SH-SY5Y (cell line): ENCODE data around the gene SMIM45.

Source experiments
- GATA2 ChIP-seq: IDR thresholded peaks from 2 replicates; pipeline ENCODE4 v1.6.1; 2011; ENCODE audit warnings: mild to moderate bottlenecking, low read depth, low read length
- GATA3 ChIP-seq: IDR thresholded peaks from 2 replicates; pipeline ENCODE4 v1.6.1; 2011; ENCODE audit warnings: low read depth, mild to moderate bottlenecking, low read length, moderate library complexity

Gene SMIM45

GRCh38 chr22:41912338-41913039, 39.5 kb upstream of the SMIM45 start:
- no peak for TF ChIP-seq GATA3
- no peak for TF ChIP-seq GATA2

GRCh38 chr22:41913040-41913719, 38.8 kb upstream of the SMIM45 start:
- TF ChIP-seq GATA2 (no peak), GATA3 (no peak)

GRCh38 chr22:41913842-41914534, 38.0 kb upstream of the SMIM45 start:
- TF ChIP-seq GATA3, result no peak
- no peak for TF ChIP-seq GATA2

GRCh38 chr22:41914611-41915034, 37.3 kb upstream of the SMIM45 start:
- no peak for TF ChIP-seq GATA3
- TF ChIP-seq GATA2, result no peak

GRCh38 chr22:41915035-41915785, 36.7 kb upstream of the SMIM45 start, which contains the start of gene SHISA8:
TSS of gene SHISA8 (minus strand) at chr22:41915074. CDS start at chr22:41914667, 407 bp downstream.
- no peak for TF ChIP-seq GATA3

- no peak for TF ChIP-seq GATA3
- no peak for TF ChIP-seq GATA2
Measured at GRCh38 chr22:41915786-41916493, 36.0 kb upstream of the SMIM45 start.

GRCh38 chr22:41916745-41917358, 35.1 kb upstream of the SMIM45 start:
- no peak for TF ChIP-seq GATA3
- TF ChIP-seq GATA2, result no peak

GRCh38 chr22:41917375-41917902, 34.5 kb upstream of the SMIM45 start:
- TF ChIP-seq GATA3, result no peak

- no peak for TF ChIP-seq GATA3
- TF ChIP-seq GATA2, result no peak
Measured at GRCh38 chr22:41917903-41918791, 33.8 kb upstream of the SMIM45 start.

GRCh38 chr22:41919357-41920224, 32.4 kb upstream of the SMIM45 start:
- TF ChIP-seq GATA3, result no peak
- no peak for TF ChIP-seq GATA2

- TF ChIP-seq GATA3 (no peak), GATA2 (no peak)
Measured at GRCh38 chr22:41920271-41920976, 31.5 kb upstream of the SMIM45 start.
